GM06990 (cell line): Measurements from ENCODE around the gene CDYL.

Experiments
- DNase-seq: peaks from one replicate; pipeline ENCODE4 v3.0.0-alpha.2; 2011; ENCODE audit not compliant: insufficient read length; ENCODE audit errors: extremely low read depth
- H3K27me3 ChIP-seq: replicated peaks from 2 replicates; pipeline ENCODE4 v1.6.0; 2011; ENCODE audit warnings: low read length; ENCODE audit not compliant: control insufficient read depth, insufficient read depth
- H3K36me3 ChIP-seq: 2 replicates; pipeline ENCODE4 v1.5.1; 2011; ENCODE audit warnings: low read length; ENCODE audit not compliant: control insufficient read depth, insufficient read depth
- H3K4me3 ChIP-seq: replicated peaks from 2 replicates; pipeline ENCODE4 v1.5.1; 2011; ENCODE audit warnings: low read depth, mild to moderate bottlenecking, control low read depth, low read length
- TF ChIP-seq, protein P1 (sequence below): IDR thresholded peaks from 2 replicates; pipeline ENCODE4 v1.5.1; 2011; ENCODE audit warnings: low read length, control low read depth, mild to moderate bottlenecking, inconsistent platforms; ENCODE audit not compliant: insufficient read depth, poor library complexity, severe bottlenecking

CDYL gene

DNA sequence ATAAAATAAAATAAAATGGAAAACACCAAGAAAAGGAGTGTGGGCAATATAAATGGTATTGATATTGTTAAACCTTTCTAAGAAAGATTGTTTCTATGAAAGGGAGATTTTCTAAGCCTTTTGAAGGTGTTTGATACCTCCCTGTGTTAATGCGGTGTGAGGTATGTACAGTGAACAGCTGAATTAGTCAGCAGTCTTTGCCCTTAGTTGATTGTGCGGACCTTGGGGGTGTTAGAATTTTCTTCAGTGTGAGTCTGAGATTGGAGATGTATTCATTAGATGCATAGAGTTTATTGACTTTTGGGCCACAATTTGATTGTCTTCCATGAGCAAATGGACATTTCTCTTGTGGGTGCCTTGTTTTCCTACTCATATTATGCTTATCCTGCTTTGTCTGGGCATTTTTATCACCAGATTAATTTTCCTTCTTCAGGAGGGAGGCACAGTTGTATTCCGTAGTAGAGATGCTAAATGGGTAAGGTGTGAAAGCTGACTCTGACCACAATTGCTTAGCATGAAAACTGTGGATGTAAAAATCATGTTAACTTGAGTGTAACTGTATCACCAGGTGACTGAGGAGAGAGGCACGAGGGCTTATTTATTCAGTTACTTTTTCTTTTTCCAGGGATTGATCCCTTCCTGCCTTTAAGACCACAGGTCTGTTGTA is 42.2 kb downstream of the CDYL start:
- no peak overlapping the region for H3K4me3 ChIP-seq

DNA sequence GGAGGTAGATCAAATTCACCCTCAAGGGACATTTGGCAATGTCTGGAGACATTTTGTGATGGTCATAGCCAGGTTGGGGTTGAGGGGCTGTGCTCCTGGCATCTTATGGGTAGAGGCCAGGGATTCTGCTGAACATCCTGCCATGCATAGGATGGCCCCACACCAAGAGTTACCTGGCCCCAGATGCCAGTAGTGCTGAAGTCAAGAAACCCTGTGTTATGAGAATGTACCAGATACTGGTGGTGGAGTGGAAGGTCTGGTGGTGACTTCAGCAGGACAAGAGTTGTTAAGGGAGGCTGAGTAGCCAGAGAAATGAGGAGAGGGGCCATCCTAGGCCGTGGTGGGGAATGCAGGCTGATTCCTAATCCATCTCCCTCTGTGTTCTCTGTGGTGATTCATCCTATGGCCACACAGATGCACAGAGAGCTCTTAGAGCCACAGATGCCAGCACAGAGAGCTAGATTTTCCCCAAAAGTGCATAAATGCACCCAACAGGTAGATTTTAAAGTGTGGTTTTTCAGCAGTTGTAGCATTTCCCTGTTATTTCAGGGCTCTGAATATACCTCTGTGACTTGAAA is 43.6 kb downstream of the CDYL start:
- H3K4me3 ChIP-seq = no peak overlapping the region
- no peaks in the 10 kb centered on the region for H3K27me3 ChIP-seq
- TF ChIP-seq, protein P1, sequence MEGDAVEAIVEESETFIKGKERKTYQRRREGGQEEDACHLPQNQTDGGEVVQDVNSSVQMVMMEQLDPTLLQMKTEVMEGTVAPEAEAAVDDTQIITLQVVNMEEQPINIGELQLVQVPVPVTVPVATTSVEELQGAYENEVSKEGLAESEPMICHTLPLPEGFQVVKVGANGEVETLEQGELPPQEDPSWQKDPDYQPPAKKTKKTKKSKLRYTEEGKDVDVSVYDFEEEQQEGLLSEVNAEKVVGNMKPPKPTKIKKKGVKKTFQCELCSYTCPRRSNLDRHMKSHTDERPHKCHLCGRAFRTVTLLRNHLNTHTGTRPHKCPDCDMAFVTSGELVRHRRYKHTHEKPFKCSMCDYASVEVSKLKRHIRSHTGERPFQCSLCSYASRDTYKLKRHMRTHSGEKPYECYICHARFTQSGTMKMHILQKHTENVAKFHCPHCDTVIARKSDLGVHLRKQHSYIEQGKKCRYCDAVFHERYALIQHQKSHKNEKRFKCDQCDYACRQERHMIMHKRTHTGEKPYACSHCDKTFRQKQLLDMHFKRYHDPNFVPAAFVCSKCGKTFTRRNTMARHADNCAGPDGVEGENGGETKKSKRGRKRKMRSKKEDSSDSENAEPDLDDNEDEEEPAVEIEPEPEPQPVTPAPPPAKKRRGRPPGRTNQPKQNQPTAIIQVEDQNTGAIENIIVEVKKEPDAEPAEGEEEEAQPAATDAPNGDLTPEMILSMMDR = no peak
- DNase-seq = no peak
- H3K36me3 ChIP-seq = no peaks in the 10 kb centered on the region

More for the DNA sequence above, 42.2 kb downstream of the CDYL start:
- no peaks in the 10 kb centered on the region for H3K36me3 ChIP-seq
- H3K27me3 ChIP-seq = no peaks in the 10 kb centered on the region
- TF ChIP-seq, protein P1 = no peak
- no peak for DNase-seq

DNA sequence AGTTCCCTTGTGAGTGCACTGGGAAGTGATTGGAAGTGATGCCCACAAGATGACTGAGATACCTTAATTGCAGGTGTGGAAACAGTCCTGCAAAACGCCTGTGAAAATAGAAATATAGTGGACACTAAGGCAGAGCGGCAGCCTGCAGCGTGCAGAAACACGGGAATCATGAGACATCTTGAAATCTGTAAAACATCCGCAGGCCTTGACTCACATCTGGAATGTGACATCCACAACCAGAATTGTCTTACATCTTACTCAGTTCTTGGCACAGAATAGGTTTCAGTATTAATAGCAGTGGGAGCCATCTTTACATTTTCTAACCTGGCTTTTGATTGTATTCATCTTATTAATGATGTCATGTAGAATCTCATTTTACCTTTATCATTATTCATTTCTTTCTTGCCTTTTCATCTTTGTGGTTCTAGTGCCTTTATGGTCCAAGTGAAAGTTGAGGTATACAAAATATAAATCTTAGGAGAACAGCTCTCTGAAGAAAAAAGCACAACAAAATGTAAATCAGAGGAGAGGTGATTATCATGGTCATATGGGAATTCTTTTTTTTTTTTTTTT is 44.6 kb downstream of the CDYL start:
- Histone ChIP-seq H3K36me3 (no peaks in the 10 kb centered on the region), H3K4me3 (no peak overlapping the region), H3K27me3 (no peaks in the 10 kb centered on the region)
- TF ChIP-seq, protein P1 = no peak
- no peak for DNase-seq

DNA sequence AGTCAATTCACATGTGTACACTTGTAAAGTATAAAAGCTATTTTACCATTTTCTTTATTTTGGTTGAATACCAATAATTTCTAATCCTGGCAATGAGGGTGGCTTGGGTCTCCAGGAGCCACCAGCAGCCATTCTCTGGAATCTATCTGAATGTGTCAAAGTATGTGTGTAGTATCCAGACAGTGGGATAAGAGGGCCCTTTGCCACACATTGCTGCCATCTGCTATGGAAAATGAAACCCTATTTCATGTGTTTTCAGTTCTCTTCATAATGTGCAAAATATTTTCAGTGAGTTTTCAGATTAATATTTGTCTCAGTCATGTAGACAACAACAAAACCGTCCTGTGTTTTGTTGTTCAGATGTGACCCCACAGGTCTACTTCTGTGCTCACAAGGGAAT is 46.3 kb downstream of the CDYL start:
- no peak for DNase-seq
- Histone ChIP-seq H3K27me3 (no peaks in the 10 kb centered on the region), H3K36me3 (no peaks in the 10 kb centered on the region), H3K4me3 (no peak overlapping the region)
- TF ChIP-seq, protein P1 = no peak

DNA sequence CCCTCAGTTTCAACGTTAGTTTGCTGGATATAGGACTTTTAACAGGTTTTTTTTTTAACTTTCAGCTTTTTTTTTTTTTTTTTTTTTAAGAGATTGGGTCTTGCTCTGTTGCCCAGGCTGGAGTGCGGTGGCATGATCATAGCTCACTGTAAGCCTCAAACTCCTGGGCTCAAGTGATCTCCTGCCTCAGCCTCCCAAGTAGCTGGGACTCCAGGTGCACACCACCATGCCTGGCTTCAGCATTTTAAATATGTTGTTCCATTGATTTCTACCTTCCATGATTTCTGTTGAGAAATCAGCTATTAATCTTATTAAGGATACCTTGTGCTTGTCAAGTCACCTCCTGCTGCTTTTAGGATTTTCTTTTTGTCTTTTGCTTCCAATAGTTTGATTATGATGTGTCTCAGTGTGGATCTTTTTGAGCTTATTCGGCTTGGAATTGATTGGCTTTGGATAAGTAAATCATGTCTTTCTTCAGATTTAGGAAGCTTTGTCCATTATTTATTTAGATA is 52.0 kb downstream of the CDYL start:
- H3K27me3 ChIP-seq = no peaks in the 10 kb centered on the region
- no peak overlapping the region for H3K4me3 ChIP-seq
- TF ChIP-seq, protein P1 = no peak
- DNase-seq = no peak
- H3K36me3 ChIP-seq = no peaks in the 10 kb centered on the region
